Sigmoid colon (tissue), 7 donors: ENCODE measurements around the gene ENC1. TPM values are rescaled to one million over a fixed set of nuclear protein-coding genes. Genes with fewer than 3 reads are reported as not detected.

ENCODE experiments used
- DNase-seq: peaks from one replicate; pipeline ENCODE4 v3.0.0-alpha.2; 2019
- H3K27ac ChIP-seq, 4 donors: fragments of 200-600 bp; sonication (generic); one replicate each; pipeline ENCODE4 v1.5.1; 2016 to 2019; ENCODE audit warnings: mild to moderate bottlenecking in 1 of 4
- H3K27me3 ChIP-seq, 3 donors: fragments of 200-600 bp; sonication (generic); one replicate each; pipeline ENCODE4 v1.5.1; 2019; ENCODE audit warnings: mild to moderate bottlenecking in 1 of 3
- H3K36me3 ChIP-seq, 4 donors: fragments of 200-600 bp; sonication (generic); one replicate each; pipeline ENCODE4 v1.5.1; 2016 to 2019
- H3K4me1 ChIP-seq, 4 donors: fragments of 200-600 bp; sonication (generic); one replicate each; pipeline ENCODE4 v1.5.1; 2017 to 2019
- H3K4me3 ChIP-seq, 4 donors: fragments of 200-600 bp; sonication (generic); one replicate each; pipeline ENCODE4 v1.5.1; 2017 to 2019; ENCODE audit warnings: mild to moderate bottlenecking in 2 of 4, moderate library complexity in 1 of 4
- H3K9me3 ChIP-seq, 4 donors: fragments of 200-600 bp in 3 of 4; sonication (generic) in 3 of 4; one replicate each; pipeline versions ENCODE4 v1.5.1 to v1.6.1; 2013 to 2019
- EP300 ChIP-seq, 4 donors: sonication (generic); formaldehyde crosslinking; IDR thresholded peaks; one replicate each; pipeline ENCODE4 v1.6.1; 2017; ENCODE audit warnings: antibody characterized with exemption in 4 of 4
- POLR2A ChIP-seq, 2 donors: fragments of 450-650 bp; IDR thresholded peaks; one replicate each; pipeline ENCODE4 v1.6.1; 2016; ENCODE audit warnings: antibody characterized with exemption in 2 of 2, mild to moderate bottlenecking in 2 of 2, moderate library complexity in 2 of 2
- POLR2AphosphoS5 ChIP-seq, 4 donors: sonication (generic); formaldehyde crosslinking; IDR thresholded peaks; one replicate each; pipeline ENCODE4 v1.6.1; 2017; ENCODE audit warnings: antibody characterized with exemption in 4 of 4
- WGBS, 2 donors: extraction: QIAGEN DNeasy Blood & Tissue Kit; methylation state at CpG; one replicate each; pipeline ENCODE4 v1.1.7; 2013; 5-methylcytosine and 5-hydroxymethylcytosine counted together
- intact Hi-C: fragments of 100-400 bp; cut with DNase I; formaldehyde crosslinking; loops from one replicate; pipeline ENCODE4 v1.15.1; 2023
- polyA plus RNA-seq, 3 donors: library from polyadenylated mRNA; stranded (reverse); fragments of 200-250 nt; gene quantifications; one replicate each; pipeline ENCODE4 v1.2.3, GENCODE V29; 2013
- total RNA-seq, 4 donors: library from RNA; depleted of rRNA; stranded (reverse); fragments of >200 nt; gene quantifications; one replicate each; pipeline ENCODE4 v1.1.0, GENCODE V29; 2016
- TF ChIP-seq, protein P1 (sequence below), 4 experiments: fragments of 450-650 bp in 3 of 4; fragments of 200-600 bp in 1 of 4; IDR thresholded peaks; one replicate each; pipeline ENCODE4 v1.5.1; 2016 to 2019; ENCODE audit warnings: antibody characterized with exemption in 4 of 4, mild to moderate bottlenecking in 3 of 4, moderate library complexity in 2 of 4
- donor health status: healthy with polysubstance abuse.
- donor health status: Bipolar disorder and iron deficiency.
- donor health status: healthy.

Gene ENC1
- 10 to 100 TPM in 2 of 4 donors, 1 to 10 TPM in 2; 3.9 to 19.9 (median 8.3) TPM for total RNA-seq
- 10 to 100 TPM in 1 of 3 donors, 1 to 10 TPM in 2; 3.6 to 13.0 (median 4.4) TPM for polyA plus RNA-seq

GRCh38 chr5:74640450-74640953, at the start of gene ENC1:
Gene ENC1, minus strand, starts transcription at chr5:74640728. Its CDS starts 4,243 bp downstream, at chr5:74636485.
- intact Hi-C loops = loop anchor here (2.0 kb wide), 1 partner anchor 606 kb away; no protein-coding TSS in a partner anchor
- peak; percentile 87 for DNase-seq
- peak within 1 kb of the TSS; percentile 67 to 83 (median 78) for H3K27ac ChIP-seq
- H3K36me3 ChIP-seq = peaks cover 0 to 5% (median 0%) of the 10 kb centered on the region in 4 donors
- no peaks in the 10 kb centered on the region for H3K9me3 ChIP-seq
- H3K4me1 ChIP-seq = peaks cover 0 to 36% (median 26%) of the 10 kb centered on the region in 4 donors
- no peaks in the 10 kb centered on the region for H3K27me3 ChIP-seq
- peak within 1 kb of the TSS; percentile 52 to 71 (median 58) for H3K4me3 ChIP-seq
- WGBS, 2 donors = 1% methylated on average over 59 of the region's 59 CpGs
- TF ChIP-seq, protein P1, sequence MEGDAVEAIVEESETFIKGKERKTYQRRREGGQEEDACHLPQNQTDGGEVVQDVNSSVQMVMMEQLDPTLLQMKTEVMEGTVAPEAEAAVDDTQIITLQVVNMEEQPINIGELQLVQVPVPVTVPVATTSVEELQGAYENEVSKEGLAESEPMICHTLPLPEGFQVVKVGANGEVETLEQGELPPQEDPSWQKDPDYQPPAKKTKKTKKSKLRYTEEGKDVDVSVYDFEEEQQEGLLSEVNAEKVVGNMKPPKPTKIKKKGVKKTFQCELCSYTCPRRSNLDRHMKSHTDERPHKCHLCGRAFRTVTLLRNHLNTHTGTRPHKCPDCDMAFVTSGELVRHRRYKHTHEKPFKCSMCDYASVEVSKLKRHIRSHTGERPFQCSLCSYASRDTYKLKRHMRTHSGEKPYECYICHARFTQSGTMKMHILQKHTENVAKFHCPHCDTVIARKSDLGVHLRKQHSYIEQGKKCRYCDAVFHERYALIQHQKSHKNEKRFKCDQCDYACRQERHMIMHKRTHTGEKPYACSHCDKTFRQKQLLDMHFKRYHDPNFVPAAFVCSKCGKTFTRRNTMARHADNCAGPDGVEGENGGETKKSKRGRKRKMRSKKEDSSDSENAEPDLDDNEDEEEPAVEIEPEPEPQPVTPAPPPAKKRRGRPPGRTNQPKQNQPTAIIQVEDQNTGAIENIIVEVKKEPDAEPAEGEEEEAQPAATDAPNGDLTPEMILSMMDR (IDR thresholded peaks at IDR 0.05) = peak; percentile 28 to 58 (median 50)
- TF ChIP-seq POLR2A (IDR thresholded peaks at IDR 0.05) = peak in 1 of 2 donors; percentile 59
- no peak for TF ChIP-seq EP300 (IDR thresholded peaks at IDR 0.05)
- TF ChIP-seq POLR2AphosphoS5 (IDR thresholded peaks at IDR 0.05) = peak in 3 of 4 donors; percentile 62 to 72 (median 68)

GRCh38 chr5:74686962-74687751, 46.6 kb upstream of the ENC1 start:
- no peaks in the 10 kb centered on the region for H3K9me3 ChIP-seq
- no peak overlapping the region for H3K27ac ChIP-seq
- intact Hi-C loops = loop anchor here (10.0 kb wide), 1 partner anchor 368 kb away; the partner anchor contains the start of gene GCNT4
- H3K27me3 ChIP-seq = no peaks in the 10 kb centered on the region
- 67 to 81% methylated on average over 5 of the region's 5 CpGs for WGBS, 2 donors
- peaks cover 0 to 32% (median 2%) of the 10 kb centered on the region in 4 donors for H3K36me3 ChIP-seq
- no peak for TF ChIP-seq POLR2AphosphoS5 (IDR thresholded peaks at IDR 0.05)
- TF ChIP-seq, protein P1 (IDR thresholded peaks at IDR 0.05) = no peak
- TF ChIP-seq POLR2A (IDR thresholded peaks at IDR 0.05) = no peak
- TF ChIP-seq EP300 (IDR thresholded peaks at IDR 0.05) = no peak
- DNase-seq = no peak
- no peak overlapping the region for H3K4me3 ChIP-seq
- peaks cover 0 to 22% (median 16%) of the 10 kb centered on the region in 4 donors for H3K4me1 ChIP-seq

DNA sequence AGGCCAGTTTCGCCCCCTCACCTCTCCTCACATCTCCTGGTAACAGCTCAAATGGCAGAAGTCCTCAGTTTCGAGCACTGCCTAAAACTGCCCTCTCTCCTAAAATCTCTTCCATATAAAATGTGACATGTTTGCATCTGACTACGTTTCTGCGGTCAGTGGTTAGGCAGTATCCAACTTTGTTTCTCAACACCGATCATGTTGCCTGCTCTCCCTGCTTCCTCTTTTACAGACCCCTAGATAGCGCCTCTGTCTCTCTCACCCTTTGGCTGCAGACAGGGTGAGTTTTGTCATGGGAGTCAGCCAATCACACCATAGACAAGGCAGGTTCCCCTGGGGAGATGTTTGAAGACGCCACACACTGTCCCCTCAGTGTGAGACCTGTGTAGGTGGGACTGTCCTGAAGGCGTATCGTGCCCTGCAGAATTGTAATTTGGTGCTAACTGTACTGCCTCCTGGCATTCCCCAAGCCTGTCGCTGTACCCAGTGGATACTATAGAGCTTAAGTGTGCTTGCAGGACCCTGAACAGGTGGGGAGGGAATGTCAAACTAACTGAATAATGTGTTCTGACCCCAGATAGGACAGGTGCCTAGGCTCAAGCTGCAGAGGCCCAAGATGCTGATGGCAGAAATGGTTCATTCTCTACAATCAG, 45.6 kb upstream of the ENC1 start:
- Histone ChIP-seq H3K4me3 (peak overlapping the region; percentile 70 to 96 (median 93)), H3K9me3 (no peaks in the 10 kb centered on the region), H3K27ac (peak overlapping the region; percentile 86 to 91 (median 90)), H3K4me1 (peaks cover 0 to 22% (median 16%) of the 10 kb centered on the region in 4 donors), H3K27me3 (no peaks in the 10 kb centered on the region), H3K36me3 (peaks cover 0 to 22% (median 2%) of the 10 kb centered on the region in 4 donors)
- 28 to 47% methylated on average over 10 of the region's 10 CpGs for WGBS, 2 donors
- TF ChIP-seq POLR2AphosphoS5 (IDR thresholded peaks at IDR 0.05) (no peak), EP300 (IDR thresholded peaks at IDR 0.05) (no peak), POLR2A (IDR thresholded peaks at IDR 0.05) (no peak)
- TF ChIP-seq, protein P1 (IDR thresholded peaks at IDR 0.05) = no peak
- intact Hi-C loops = loop anchor here (2.0 to 10.0 kb wide), 2 partner anchors 81 to 369 kb away; partner anchors contain the start of genes GCNT4, GFM2 and NSA2
- no peak for DNase-seq

DNA sequence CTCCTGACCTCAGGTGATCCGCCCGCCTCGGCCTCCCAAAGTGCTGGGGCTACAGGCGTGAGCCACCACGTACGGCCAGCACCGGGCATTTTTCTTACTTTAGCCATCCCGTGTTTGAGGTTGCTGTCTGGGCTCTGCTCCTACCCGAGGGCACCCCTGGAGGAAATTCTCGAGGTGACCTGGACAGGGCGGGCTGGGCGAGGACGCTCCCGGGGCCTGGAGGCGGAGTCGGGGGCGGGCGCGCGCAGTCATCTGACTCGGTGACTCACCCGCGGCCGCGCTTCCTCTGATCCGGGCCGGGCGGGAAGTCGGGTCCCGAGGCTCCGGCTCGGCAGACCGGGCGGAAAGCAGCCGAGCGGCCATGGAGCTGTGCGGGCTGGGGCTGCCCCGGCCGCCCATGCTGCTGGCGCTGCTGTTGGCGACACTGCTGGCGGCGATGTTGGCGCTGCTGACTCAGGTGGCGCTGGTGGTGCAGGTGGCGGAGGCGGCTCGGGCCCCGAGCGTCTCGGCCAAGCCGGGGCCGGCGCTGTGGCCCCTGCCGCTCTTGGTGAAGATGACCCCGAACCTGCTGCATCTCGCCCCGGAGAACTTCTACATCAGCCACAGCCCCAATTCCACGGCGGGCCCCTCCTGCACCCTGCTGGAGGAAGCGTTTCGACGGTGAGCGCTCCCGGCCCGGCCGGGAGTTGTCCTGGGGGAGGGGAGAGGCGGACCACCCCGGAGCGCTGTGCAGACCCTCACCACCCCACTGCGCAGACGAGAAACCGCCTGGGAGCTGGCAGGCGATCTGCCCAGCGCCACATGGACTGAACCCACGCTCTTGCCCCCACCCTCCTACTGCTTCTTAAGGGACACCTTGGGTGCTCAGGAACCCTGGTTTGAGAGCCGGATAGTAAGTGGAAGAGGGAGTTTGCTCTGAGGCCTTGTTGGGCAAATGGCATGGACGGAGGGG, 44.6 kb upstream of the ENC1 start, which contains the start of gene HEXB:
HEXB (plus strand) TSS at position 334 of the 952 bp plus-strand sequence; CDS start at position 362, 28 bp downstream.
- peak; percentile 95 for DNase-seq
- H3K9me3 ChIP-seq = no peaks in the 10 kb centered on the region
- intact Hi-C loops = loop anchor here (2.0 to 10.0 kb wide), 2 partner anchors 82 to 370 kb away; partner anchors contain the start of genes GCNT4, GFM2 and NSA2
- no peaks in the 10 kb centered on the region for H3K27me3 ChIP-seq
- peaks cover 0 to 22% (median 16%) of the 10 kb centered on the region in 4 donors for H3K4me1 ChIP-seq
- TF ChIP-seq EP300 (IDR thresholded peaks at IDR 0.05) (no peak), POLR2A (IDR thresholded peaks at IDR 0.05) (peak; percentile 54 to 67), POLR2AphosphoS5 (IDR thresholded peaks at IDR 0.05) (peak; percentile 77 to 94 (median 86))
- TF ChIP-seq, protein P1 (IDR thresholded peaks at IDR 0.05) = no peak
- peaks cover 0 to 12% (median 0%) of the 10 kb centered on the region in 4 donors for H3K36me3 ChIP-seq
- peak within 1 kb of the TSS; percentile 70 to 96 (median 93) for H3K4me3 ChIP-seq
- 2 to 4% methylated on average over 78 of the region's 78 CpGs for WGBS, 2 donors
- H3K27ac ChIP-seq = peak within 1 kb of the TSS; percentile 86 to 91 (median 90)
